H1 (cell line): ENCODE measurements around the gene ZNF189. TPM values are rescaled to one million over a fixed set of nuclear protein-coding genes. Genes with fewer than 3 reads are reported as not detected.

ENCODE experiments used
- CTCF ChIA-PET: fragments of 300-600 bp; sonication (Branson Sonifier 250); formaldehyde crosslinking; loops from one replicate; lab custom pipeline; 2021; ENCODE audit not compliant: partially characterized antibody; lab: Charles Lee
- POLR2A ChIA-PET: fragments of 300-600 bp; sonication (Branson Sonifier 250); formaldehyde crosslinking; loops from one replicate; lab custom pipeline; 2021; ENCODE audit warnings: inconsistent platforms; ENCODE audit not compliant: partially characterized antibody; lab: Charles Lee
- DNase-seq, 2 experiments: peaks; one replicate each; pipeline versions ENCODE4 v3.0.0 to v3.0.0-alpha.2; 2010 to 2022; ENCODE audit warnings: low spot score in 2 of 2, low read depth in 1 of 2, mixed read lengths in 1 of 2
- FAIRE-seq: peaks from 2 replicates; lab custom pipeline; 2011; peaks lifted over from hg19 to GRCh38; lab: Jason Lieb, UNC
- H2AFZ ChIP-seq: 2 replicates; pipeline ENCODE4 v1.8.1; 2012; ENCODE audit warnings: low read length, inconsistent platforms
- H2AK5ac ChIP-seq: 2 replicates; pipeline ENCODE4 v1.6.1; 2013; ENCODE audit warnings: low read depth, low read length
- H2BK120ac ChIP-seq: replicated peaks from 2 replicates; pipeline ENCODE3; 2013; ENCODE audit warnings: low read depth, low read length, inconsistent platforms
- H2BK12ac ChIP-seq: 2 replicates; pipeline ENCODE4 v1.6.1; 2013; ENCODE audit warnings: low read depth, low read length
- H2BK15ac ChIP-seq: 2 replicates; pipeline ENCODE4 v1.6.1; 2013; ENCODE audit warnings: low read length
- H2BK20ac ChIP-seq: 2 replicates; pipeline ENCODE4 v1.6.1; 2013; ENCODE audit warnings: low read length
- H2BK5ac ChIP-seq: 2 replicates; pipeline ENCODE4 v1.6.1; 2013; ENCODE audit warnings: low read depth, low read length
- H3K14ac ChIP-seq: 2 replicates; pipeline ENCODE4 v1.6.1; 2013; ENCODE audit warnings: inconsistent platforms; ENCODE audit not compliant: insufficient read length
- H3K18ac ChIP-seq: 2 replicates; pipeline ENCODE4 v1.6.1; 2013; ENCODE audit warnings: low read length; ENCODE audit errors: extremely low read depth
- H3K23ac ChIP-seq: 2 replicates; pipeline ENCODE4 v1.6.1; 2013; ENCODE audit warnings: inconsistent platforms; ENCODE audit not compliant: insufficient read length
- H3K23me2 ChIP-seq: 2 replicates; pipeline ENCODE4 v1.6.1; 2013; ENCODE audit warnings: low read depth, low read length
- H3K27ac ChIP-seq: 2 replicates; pipeline ENCODE4 v1.6.1; 2011; ENCODE audit warnings: low read depth, low read length, inconsistent platforms
- H3K27me3 ChIP-seq, 4 experiments: replicated peaks in 1 of 4; 1 replicate in 1 of 4; 2 replicates in 3 of 4; pipeline versions ENCODE4 v1.6.1 to v1.8.1; 2011 to 2013; ENCODE audit warnings: low read length in 3 of 4, mild to moderate bottlenecking in 3 of 4, inconsistent platforms in 2 of 4, mixed read lengths in 2 of 4, moderate library complexity in 1 of 4; ENCODE audit not compliant: control insufficient read depth in 3 of 4, insufficient read depth in 3 of 4; ENCODE audit errors: extremely low read depth in 1 of 4
- H3K36me3 ChIP-seq, 4 experiments: 2 replicates each; pipeline versions ENCODE4 v1.6.1 to v1.8.1; 2011 to 2013; ENCODE audit warnings: mild to moderate bottlenecking in 4 of 4, low read length in 3 of 4, moderate library complexity in 2 of 4, control low read depth in 1 of 4, inconsistent platforms in 1 of 4; ENCODE audit not compliant: insufficient read depth in 4 of 4, control insufficient read depth in 2 of 4
- H3K4ac ChIP-seq: replicated peaks from 2 replicates; pipeline ENCODE3; 2013; ENCODE audit warnings: low read length, low read depth, mixed read lengths, inconsistent platforms; ENCODE audit not compliant: insufficient read length
- H3K4me1 ChIP-seq, 4 experiments: replicated peaks in 1 of 4; 1 replicate in 1 of 4; 2 replicates in 3 of 4; pipeline versions ENCODE4 v1.6.1 to v1.8.1; 2011 to 2013; ENCODE audit warnings: low read length in 3 of 4, inconsistent platforms in 2 of 4, mixed read lengths in 1 of 4; ENCODE audit not compliant: insufficient read depth in 4 of 4, control insufficient read depth in 3 of 4
- H3K4me2 ChIP-seq, 2 experiments: 2 replicates each; pipeline versions ENCODE4 v1.6.1 to v1.8.1; 2011 to 2013; ENCODE audit warnings: low read depth in 2 of 2, low read length in 2 of 2, control low read depth in 1 of 2, inconsistent platforms in 1 of 2, mild to moderate bottlenecking in 1 of 2; ENCODE audit not compliant: insufficient read depth in 1 of 2
- H3K4me3 ChIP-seq, 4 experiments: fragments of 200-600, 300-600 bp in 1 of 4; sonication (generic), shearing (Covaris generic), sonication (Bioruptor Twin) in 1 of 4; 2 replicates each; pipeline versions ENCODE4 v1.5.1 to v1.8.1; 2011 to 2016; ENCODE audit warnings: low read length in 4 of 4, low read depth in 3 of 4, control low read depth in 2 of 4, inconsistent platforms in 2 of 4, mild to moderate bottlenecking in 2 of 4, mixed read lengths in 1 of 4, moderate library complexity in 1 of 4; ENCODE audit not compliant: insufficient read depth in 2 of 4; ENCODE audit errors: extremely low read depth in 1 of 4
- H3K56ac ChIP-seq: replicated peaks from 2 replicates; pipeline ENCODE3; 2013; ENCODE audit warnings: low read depth, mild to moderate bottlenecking, mixed read lengths, low read length, inconsistent platforms; ENCODE audit not compliant: insufficient read length
- H3K79me1 ChIP-seq: 2 replicates; pipeline ENCODE4 v1.6.1; 2013; ENCODE audit warnings: low read depth, low read length, control low read depth
- H3K79me2 ChIP-seq, 2 experiments: 2 replicates each; pipeline versions ENCODE4 v1.6.1 to v1.8.1; 2012 to 2013; ENCODE audit warnings: low read length in 2 of 2, mild to moderate bottlenecking in 2 of 2, inconsistent platforms in 1 of 2; ENCODE audit not compliant: insufficient read depth in 2 of 2, control insufficient read depth in 1 of 2
- H3K9ac ChIP-seq, 4 experiments: replicated peaks in 1 of 4; 1 replicate in 1 of 4; 2 replicates in 3 of 4; pipeline versions ENCODE4 v1.6.1 to v1.8.1; 2011 to 2013; ENCODE audit warnings: low read depth in 3 of 4, low read length in 3 of 4, control low read depth in 2 of 4, mild to moderate bottlenecking in 2 of 4, moderate library complexity in 2 of 4, inconsistent platforms in 1 of 4; ENCODE audit errors: extremely low read depth in 1 of 4
- H3K9me3 ChIP-seq, 2 experiments: 2 replicates each; pipeline versions ENCODE4 v1.6.1 to v1.8.1; 2012 to 2013; ENCODE audit warnings: mild to moderate bottlenecking in 2 of 2, moderate library complexity in 2 of 2, control low read depth in 1 of 2, inconsistent platforms in 1 of 2, low read depth in 1 of 2, low read length in 1 of 2, mixed read lengths in 1 of 2; ENCODE audit not compliant: insufficient read depth in 2 of 2
- H4K20me1 ChIP-seq, 2 experiments: replicated peaks in 1 of 2; 2 replicates each; pipeline versions ENCODE3 to v1.8.1; 2011 to 2013; ENCODE audit warnings: inconsistent platforms in 2 of 2, low read length in 2 of 2, mild to moderate bottlenecking in 1 of 2; ENCODE audit not compliant: insufficient read depth in 2 of 2, control insufficient read depth in 1 of 2
- H4K5ac ChIP-seq: 2 replicates; pipeline ENCODE4 v1.6.1; 2013; ENCODE audit warnings: low read length, low read depth, mixed read lengths, inconsistent platforms; ENCODE audit not compliant: insufficient read length
- H4K8ac ChIP-seq: 2 replicates; pipeline ENCODE4 v1.8.0; 2013; ENCODE audit warnings: mild to moderate bottlenecking, moderate library complexity, low read length, inconsistent platforms; ENCODE audit not compliant: insufficient read depth; ENCODE audit errors: extremely low read depth
- H4K91ac ChIP-seq: replicated peaks from 2 replicates; pipeline ENCODE3; 2013; ENCODE audit warnings: low read length, mixed read lengths, inconsistent platforms; ENCODE audit not compliant: insufficient read length
- ATF2 ChIP-seq: IDR thresholded peaks from 2 replicates; pipeline ENCODE4 v1.6.1; 2012; ENCODE audit warnings: low read length, inconsistent platforms
- HDAC2 ChIP-seq, 2 experiments: fragments of 300-600 bp in 1 of 2; sonication (generic) in 1 of 2; IDR thresholded peaks; 2 replicates each; pipeline ENCODE4 v1.6.1; 2011 to 2012; ENCODE audit warnings: low read depth in 2 of 2, low read length in 2 of 2, mild to moderate bottlenecking in 2 of 2, moderate library complexity in 2 of 2, borderline replicate concordance in 1 of 2, inconsistent platforms in 1 of 2
- JUN ChIP-seq: IDR thresholded peaks from 2 replicates; pipeline ENCODE4 v1.6.1; 2011; ENCODE audit warnings: low read depth, mild to moderate bottlenecking, improper control_type of control experiment, low read length
- KDM4A ChIP-seq: IDR thresholded peaks from one replicate; pipeline ENCODE4 v1.7.1; 2012; ENCODE audit warnings: low read depth, mild to moderate bottlenecking, moderate library complexity, low read length, inconsistent platforms; ENCODE audit not compliant: severe bottlenecking
- NRF1 ChIP-seq: IDR thresholded peaks from 2 replicates; pipeline ENCODE4 v1.6.1; 2011; ENCODE audit warnings: mild to moderate bottlenecking, low read depth, low read length, improper control_type of control experiment
- RFX5 ChIP-seq: IDR thresholded peaks from 2 replicates; pipeline ENCODE4 v1.6.1; 2011; ENCODE audit warnings: low read depth, low read length, improper control_type of control experiment, borderline replicate concordance
- RXRA ChIP-seq: IDR thresholded peaks from 2 replicates; pipeline ENCODE4 v1.6.1; 2011; ENCODE audit warnings: low read depth, mild to moderate bottlenecking, low read length, moderate library complexity; ENCODE audit not compliant: insufficient read depth
- SP1 ChIP-seq: IDR thresholded peaks from 2 replicates; pipeline ENCODE4 v1.6.1; 2011; ENCODE audit warnings: low read depth, low read length
- TAF1 ChIP-seq: IDR thresholded peaks from 2 replicates; pipeline ENCODE4 v1.6.1; 2011; ENCODE audit warnings: mild to moderate bottlenecking, low read depth, low read length
- TEAD4 ChIP-seq: IDR thresholded peaks from 2 replicates; pipeline ENCODE4 v1.6.1; 2012; ENCODE audit warnings: low read depth, low read length, inconsistent platforms, mixed read lengths
- WGBS, 2 experiments: shearing (Covaris generic) in 1 of 2; methylation state at CpG; one replicate each; pipeline versions ENCODE4 v1.1.6 to v1.1.7; 2013 to 2015; ENCODE audit warnings: low lambda C conversion rate in 2 of 2, mixed read lengths in 2 of 2, inconsistent platforms in 1 of 2, low coverage in 1 of 2, missing lambda C conversion rate in 1 of 2; ENCODE audit not compliant: insufficient replicate concordance in 2 of 2, insufficient coverage in 1 of 2, insufficient read length in 1 of 2; ENCODE audit errors: extremely low coverage in 1 of 2, missing lambda C conversion rate in 1 of 2; 5-methylcytosine and 5-hydroxymethylcytosine counted together
- polyA plus RNA-seq, 7 experiments: library from polyadenylated mRNA; depleted of rRNA in 3 of 7; stranded (reverse) in 5 of 7; unstranded in 2 of 7; fragments of >200 nt in 5 of 7; fragments of 200-250 nt in 2 of 7; gene quantifications; 1 replicate in 5 of 7; 2 replicates in 1 of 7; 4 replicates in 1 of 7; pipeline versions ENCODE4 v1.2.1 to v1.2.3, GENCODE V29; 2011 to 2013; ENCODE audit warnings: missing spikeins in 2 of 7, mixed read lengths in 2 of 7
- total RNA-seq: library from RNA; stranded (reverse); fragmentation: NEBNext Ultra II Directional; extraction: Animal tissue kit (Norgen Biotek cat#: 25700); gene quantifications from 2 replicates; pipeline ENCODE4 v1.2.1, GENCODE V29; 2021

ZNF189 gene
- total and polyA plus RNA-seq, 2 of the 8 experiments (the other 6 are each of a cell fraction or from before 2014, with no cell fraction given): 1.9 to 12.3 TPM

GRCh38 chr9:101362450-101362849 is 36.2 kb upstream of the ZNF189 start:
- H3K27me3 ChIP-seq: no peaks in the 10 kb centered on the region
- H4K8ac ChIP-seq: no peak overlapping the region
- no peaks in the 10 kb centered on the region for H3K79me1 ChIP-seq
- H4K20me1 ChIP-seq: no peaks in the 10 kb centered on the region
- H3K4me3 ChIP-seq: no peak overlapping the region
- no peak overlapping the region for H3K27ac ChIP-seq
- H3K23ac ChIP-seq: no peak overlapping the region
- WGBS, 2 experiments: 95% methylated on average over 5 of the region's 5 CpGs; no CpG with 5 or more reads in 1 of the 2 experiments
- no peak overlapping the region for H2BK120ac ChIP-seq
- no peak overlapping the region for H2BK20ac ChIP-seq
- H3K18ac ChIP-seq: no peak overlapping the region
- ChIA-PET POLR2A (no interaction called here), CTCF (interaction anchor here (1.0 kb wide), 1 partner anchor 10 kb away, joined by 3 read pairs; no protein-coding TSS in a partner anchor)
- no peak overlapping the region for H3K4me2 ChIP-seq
- no peak for DNase-seq
- H3K4me1 ChIP-seq: no peaks in the 10 kb centered on the region
- no peak overlapping the region for H2BK5ac ChIP-seq
- no peaks in the 10 kb centered on the region for H3K9me3 ChIP-seq
- no peak for FAIRE-seq
- no peak overlapping the region for H4K91ac ChIP-seq
- no peak overlapping the region for H2AFZ ChIP-seq
- H2BK12ac ChIP-seq: no peak overlapping the region
- H3K14ac ChIP-seq: no peak overlapping the region
- H3K79me2 ChIP-seq: no peaks in the 10 kb centered on the region
- H3K56ac ChIP-seq: no peak overlapping the region
- no peak overlapping the region for H4K5ac ChIP-seq
- no peak overlapping the region for H3K4ac ChIP-seq
- no peaks in the 10 kb centered on the region for H3K23me2 ChIP-seq
- H2BK15ac ChIP-seq: no peak overlapping the region
- H2AK5ac ChIP-seq: no peak overlapping the region
- no peak overlapping the region for H3K9ac ChIP-seq
- no peaks in the 10 kb centered on the region for H3K36me3 ChIP-seq
- TF ChIP-seq RXRA: no peak
- no peak for TF ChIP-seq TEAD4
- no peak for TF ChIP-seq JUN
- TF ChIP-seq KDM4A: no peak
- TF ChIP-seq NRF1: no peak
- TF ChIP-seq HDAC2 (IDR thresholded peaks at IDR 0.05; ENCODE audit: borderline replicate concordance in 1 of 2, low read depth in 2 of 2, low read length in 2 of 2): no peak
- no peak for TF ChIP-seq SP1
- no peak for TF ChIP-seq RFX5
- TF ChIP-seq ATF2: no peak
- no peak for TF ChIP-seq TAF1
